Upper lobe of left lung (tissue), 4 donors: Measurements from ENCODE around the gene PKHD1.

ENCODE experiments used
- POLR2AphosphoS5 ChIP-seq, 2 donors: sonication (generic); formaldehyde crosslinking; IDR thresholded peaks; one replicate each; pipeline ENCODE4 v1.5.1; 2017; ENCODE audit warnings: antibody characterized with exemption in 2 of 2
- TF ChIP-seq, protein P1 (sequence below), 6 experiments: fragments of 450-650 bp in 4 of 6; fragments of 200-600 bp in 2 of 6; sonication (generic) in 2 of 6; IDR thresholded peaks; one replicate each; pipeline ENCODE4 v1.5.1; 2016 to 2019; ENCODE audit warnings: antibody characterized with exemption in 6 of 6

DNA sequence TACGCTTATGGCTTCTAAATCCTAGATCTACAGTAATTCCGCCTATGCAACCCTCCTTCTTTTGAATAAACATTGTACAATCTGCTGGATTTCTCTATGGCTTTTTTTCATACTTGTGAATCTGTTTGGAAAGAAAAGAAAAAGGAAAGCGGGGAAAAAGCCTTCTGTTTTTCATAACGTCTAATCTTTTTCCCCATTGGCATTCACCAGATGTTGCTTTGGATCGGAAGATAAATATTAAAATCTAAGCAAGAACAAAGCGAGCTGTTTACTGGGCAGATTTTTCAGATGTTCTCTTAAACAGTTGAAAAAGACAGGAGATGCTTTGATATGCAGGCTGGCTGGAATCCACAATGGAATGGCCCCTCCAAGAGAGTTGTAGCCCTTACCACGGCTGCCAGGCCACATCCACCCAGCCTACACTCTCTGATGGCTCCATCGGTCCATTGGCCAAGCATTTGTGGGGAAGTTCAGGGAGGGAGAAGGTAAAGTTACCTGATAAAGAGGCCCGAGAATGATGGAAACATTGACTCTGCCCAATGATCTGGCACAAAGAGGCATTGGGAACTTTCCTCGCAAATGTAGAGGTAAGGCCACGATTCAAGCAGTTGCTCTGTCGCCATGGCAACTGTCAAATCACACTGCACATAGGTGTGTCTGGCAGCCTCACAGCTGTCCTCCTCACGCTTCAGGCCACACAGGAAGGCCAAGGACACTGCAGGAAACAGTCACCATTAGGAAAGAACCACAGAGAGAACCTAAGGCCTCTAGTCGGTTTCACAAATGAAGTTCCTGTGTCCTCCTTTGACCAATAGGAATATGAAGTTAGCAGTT is 70.3 kb downstream of the PKHD1 start:
- TF ChIP-seq, protein P1, sequence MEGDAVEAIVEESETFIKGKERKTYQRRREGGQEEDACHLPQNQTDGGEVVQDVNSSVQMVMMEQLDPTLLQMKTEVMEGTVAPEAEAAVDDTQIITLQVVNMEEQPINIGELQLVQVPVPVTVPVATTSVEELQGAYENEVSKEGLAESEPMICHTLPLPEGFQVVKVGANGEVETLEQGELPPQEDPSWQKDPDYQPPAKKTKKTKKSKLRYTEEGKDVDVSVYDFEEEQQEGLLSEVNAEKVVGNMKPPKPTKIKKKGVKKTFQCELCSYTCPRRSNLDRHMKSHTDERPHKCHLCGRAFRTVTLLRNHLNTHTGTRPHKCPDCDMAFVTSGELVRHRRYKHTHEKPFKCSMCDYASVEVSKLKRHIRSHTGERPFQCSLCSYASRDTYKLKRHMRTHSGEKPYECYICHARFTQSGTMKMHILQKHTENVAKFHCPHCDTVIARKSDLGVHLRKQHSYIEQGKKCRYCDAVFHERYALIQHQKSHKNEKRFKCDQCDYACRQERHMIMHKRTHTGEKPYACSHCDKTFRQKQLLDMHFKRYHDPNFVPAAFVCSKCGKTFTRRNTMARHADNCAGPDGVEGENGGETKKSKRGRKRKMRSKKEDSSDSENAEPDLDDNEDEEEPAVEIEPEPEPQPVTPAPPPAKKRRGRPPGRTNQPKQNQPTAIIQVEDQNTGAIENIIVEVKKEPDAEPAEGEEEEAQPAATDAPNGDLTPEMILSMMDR (IDR thresholded peaks at IDR 0.05), result no peak
- no peak for TF ChIP-seq POLR2AphosphoS5 (IDR thresholded peaks at IDR 0.05)
